Activated CD4-positive, alpha-beta T cell treated with anti-CD3 and anti-CD28 coated beads, Interleukin-2, Interleukin-4, amounts not matched to agents 100 ng/mL and 50 ng/mL, durations not matched to agents 16 hours and 8 hours (primary cell): Measurements from ENCODE around the gene PYDC1.
"Not testable (repeated sequence)": the region's sequence is repeated elsewhere in the genome, so short reads cannot be mapped to it uniquely, and the experiment has no call there.

Experiments
- DNase-seq: peaks from one replicate; pipeline ENCODE4 v3.0.0-alpha.2; 2020; ENCODE audit warnings: low spot score

The PYDC1 gene

GRCh38 chr16:31195861-31196260 lies 21.1 kb downstream of the PYDC1 start:
- not testable (repeated sequence) for DNase-seq

GRCh38 chr16:31194898-31195297 lies 22.0 kb downstream of the PYDC1 start:
- no peak for DNase-seq

GRCh38 chr16:31193874-31194273 lies 23.1 kb downstream of the PYDC1 start:
- no peak for DNase-seq

- no peak for DNase-seq
Observed at GRCh38 chr16:31192856-31193642, 23.9 kb downstream of the PYDC1 start.

GRCh38 chr16:31191697-31192428 lies 25.1 kb downstream of the PYDC1 start:
- no peak for DNase-seq

GRCh38 chr16:31190818-31191444 lies 26.0 kb downstream of the PYDC1 start:
- DNase-seq, result no peak

- no peak for DNase-seq
Observed at GRCh38 chr16:31190061-31190460, 26.9 kb downstream of the PYDC1 start.

GRCh38 chr16:31189412-31189778 lies 27.5 kb downstream of the PYDC1 start:
- DNase-seq, result no peak

- no peak for DNase-seq
Observed at GRCh38 chr16:31188450-31189411, 28.2 kb downstream of the PYDC1 start.

GRCh38 chr16:31187808-31188189 lies 29.1 kb downstream of the PYDC1 start:
- no peak for DNase-seq

GRCh38 chr16:31186930-31187807 lies 29.8 kb downstream of the PYDC1 start:
- DNase-seq, result no peak

- no peak for DNase-seq
Observed at GRCh38 chr16:31186176-31186575, 30.8 kb downstream of the PYDC1 start.

GRCh38 chr16:31185339-31185738 lies 31.6 kb downstream of the PYDC1 start:
- no peak for DNase-seq

GRCh38 chr16:31184888-31185287 lies 32.0 kb downstream of the PYDC1 start:
- no peak for DNase-seq

- no peak for DNase-seq
Observed at GRCh38 chr16:31183432-31184428, 33.2 kb downstream of the PYDC1 start.

- no peak for DNase-seq
Observed at GRCh38 chr16:31182391-31182790, 34.5 kb downstream of the PYDC1 start.

- peak; percentile 37 for DNase-seq
Observed at GRCh38 chr16:31181102-31181830, 35.7 kb downstream of the PYDC1 start.

GRCh38 chr16:31179747-31180459 lies 37.0 kb downstream of the PYDC1 start, which contains the start of gene FUS:
Gene FUS (plus strand): TSS chr16:31180139. CDS start chr16:31180215, 76 bp downstream.
- peak; percentile 91 for DNase-seq
